Measurements from ENCODE around the gene TYW1.
"Not testable (repeated sequence)": the region's sequence is repeated elsewhere in the genome, so short reads cannot be mapped to it uniquely, and the experiment has no call there.

DNA sequence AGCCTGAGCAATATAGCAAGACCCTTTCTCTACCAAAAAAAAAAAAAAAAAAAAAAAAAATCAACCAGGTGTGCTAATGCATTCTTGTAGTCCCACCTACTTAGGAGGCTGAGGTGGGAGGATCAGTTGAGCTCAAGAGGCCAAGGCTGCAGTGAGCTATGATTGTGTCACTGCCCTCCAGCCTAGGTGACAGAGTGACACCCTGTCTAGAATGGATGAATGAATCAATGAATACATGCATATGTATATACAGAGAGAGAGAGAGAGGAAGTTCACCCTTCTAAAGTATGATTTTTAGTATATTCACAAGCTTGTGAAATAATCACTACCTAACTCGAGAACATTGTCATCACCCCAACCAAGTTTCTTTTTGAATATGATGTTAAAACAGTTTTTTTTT lies 138.3 kb downstream of the TYW1 start:
- not testable (repeated sequence) for TF ChIP-seq CTCF (IDR thresholded peaks at IDR 0.05; ENCODE audit: insufficient read depth, low read length, poor library complexity, severe bottlenecking); EZH2phosphoT487 (conservative IDR thresholded peaks at IDR 0.05; ENCODE audit: low read length)
